Limb (tissue), 2 donors: Measurements from ENCODE around the gene MEG3.
"Not testable (repeated sequence)": the region's sequence is repeated elsewhere in the genome, so short reads cannot be mapped to it uniquely, and the experiment has no call there.

ENCODE experiments used
- DNase-seq, 2 donors: peaks; one replicate each; pipeline ENCODE4 v3.0.0-alpha.2; 2016; ENCODE audit errors: extremely low spot score in 2 of 2

The MEG3 gene

GRCh38 chr14:100788942-100789341, 37.0 kb upstream of the MEG3 start:
- no peak for DNase-seq

- DNase-seq, result no peak
These were observed 36.2 kb upstream of the MEG3 start for GRCh38 chr14:100789460-100790417.

- no peak for DNase-seq
These were observed 35.2 kb upstream of the MEG3 start for GRCh38 chr14:100790502-100791347.

GRCh38 chr14:100791348-100791735, 34.6 kb upstream of the MEG3 start:
- DNase-seq, result no peak

GRCh38 chr14:100791995-100792394, 33.9 kb upstream of the MEG3 start:
- DNase-seq, result no peak

- DNase-seq, result no peak
These were observed 29.0 kb upstream of the MEG3 start for GRCh38 chr14:100796946-100797345.

- DNase-seq, result no peak
These were observed 25.9 kb upstream of the MEG3 start for GRCh38 chr14:100800041-100800440.

GRCh38 chr14:100801433-100801832, 24.5 kb upstream of the MEG3 start:
- DNase-seq, result not testable (repeated sequence)

- DNase-seq, result no peak
These were observed 23.7 kb upstream of the MEG3 start for GRCh38 chr14:100802179-100802578.

GRCh38 chr14:100802766-100803165, 23.2 kb upstream of the MEG3 start:
- DNase-seq, result no peak

GRCh38 chr14:100803226-100803625, 22.7 kb upstream of the MEG3 start:
- no peak for DNase-seq

- no peak for DNase-seq
These were observed 22.2 kb upstream of the MEG3 start for GRCh38 chr14:100803676-100804075.

- DNase-seq, result no peak
These were observed 21.8 kb upstream of the MEG3 start for GRCh38 chr14:100804138-100804537.

- DNase-seq, result no peak
These were observed 21.2 kb upstream of the MEG3 start for GRCh38 chr14:100804558-100805309.

- DNase-seq, result no peak
These were observed 19.5 kb upstream of the MEG3 start for GRCh38 chr14:100806386-100806785.

GRCh38 chr14:100807496-100807895, 18.4 kb upstream of the MEG3 start:
- DNase-seq, result no peak

GRCh38 chr14:100807979-100808734, 17.8 kb upstream of the MEG3 start:
- DNase-seq, result no peak

- DNase-seq, result no peak
These were observed 15.5 kb upstream of the MEG3 start for GRCh38 chr14:100810435-100810834.

GRCh38 chr14:100810861-100811461, 15.0 kb upstream of the MEG3 start:
- DNase-seq, result no peak

GRCh38 chr14:100813291-100813690, 12.6 kb upstream of the MEG3 start:
- no peak for DNase-seq
